ENCODE results near the gene DHRS11. TPM values are rescaled to one million over a fixed set of nuclear protein-coding genes. Genes with fewer than 3 reads are reported as not detected.

DHRS11 gene
- 25.6 TPM for total RNA-seq

- peak; percentile 39 to 62 (median 46) for DNase-seq (ENCODE audit: low read depth in 2 of 3, low spot score in 2 of 3)
Measured at GRCh38 chr17:36591434-36592315, at the start of gene DHRS11. Gene DHRS11, plus strand, starts transcription at chr17:36591879. Its CDS starts 131 bp downstream, at chr17:36592010.

GRCh38 chr17:36542755-36543154, 48.9 kb upstream of the DHRS11 start:
- no peak for DNase-seq (ENCODE audit: low read depth in 2 of 3, low spot score in 2 of 3)

- peak; percentile 16 to 51 (median 28) for DNase-seq (ENCODE audit: low read depth in 2 of 3, low spot score in 2 of 3)
Measured at GRCh38 chr17:36544044-36544306, 47.7 kb upstream of the DHRS11 start.

- DNase-seq (ENCODE audit: low read depth in 2 of 3, low spot score in 2 of 3): peak; percentile 81 to 96 (median 94)
Measured at GRCh38 chr17:36544307-36545076, 47.2 kb upstream of the DHRS11 start, which contains the start of gene GGNBP2. Gene GGNBP2, plus strand, starts transcription at chr17:36544919. Its CDS starts 806 bp downstream, at chr17:36545725.

GRCh38 chr17:36545077-36545464, 46.6 kb upstream of the DHRS11 start:
- DNase-seq (ENCODE audit: low read depth in 2 of 3, low spot score in 2 of 3): no peak

- peak; percentile 86 to 98 (median 98) for DNase-seq (ENCODE audit: low read depth in 2 of 3, low spot score in 2 of 3)
Measured at GRCh38 chr17:36545465-36546417, 45.9 kb upstream of the DHRS11 start.

- DNase-seq (ENCODE audit: low read depth in 2 of 3, low spot score in 2 of 3): peak in 1 of 3 donors; percentile 7
Measured at GRCh38 chr17:36546418-36547093, 45.1 kb upstream of the DHRS11 start.

GRCh38 chr17:36547776-36548175, 43.9 kb upstream of the DHRS11 start:
- no peak for DNase-seq (ENCODE audit: low read depth in 2 of 3, low spot score in 2 of 3)

- peak in 1 of 3 donors; percentile 47 for DNase-seq (ENCODE audit: low read depth in 2 of 3, low spot score in 2 of 3)
Measured at GRCh38 chr17:36550491-36551417, 40.9 kb upstream of the DHRS11 start.

GRCh38 chr17:36553459-36553858, 38.2 kb upstream of the DHRS11 start:
- no peak for DNase-seq (ENCODE audit: low read depth in 2 of 3, low spot score in 2 of 3)

GRCh38 chr17:36566081-36566480, 25.6 kb upstream of the DHRS11 start:
- no peak for DNase-seq (ENCODE audit: low read depth in 2 of 3, low spot score in 2 of 3)

GRCh38 chr17:36575028-36575427, 16.7 kb upstream of the DHRS11 start:
- DNase-seq (ENCODE audit: low read depth in 2 of 3, low spot score in 2 of 3): no peak

- no peak for DNase-seq (ENCODE audit: low read depth in 2 of 3, low spot score in 2 of 3)
Measured at GRCh38 chr17:36576793-36577192, 14.9 kb upstream of the DHRS11 start.

- DNase-seq (ENCODE audit: low read depth in 2 of 3, low spot score in 2 of 3): no peak
Measured at GRCh38 chr17:36578671-36579070, 13.0 kb upstream of the DHRS11 start.

- DNase-seq (ENCODE audit: low read depth in 2 of 3, low spot score in 2 of 3): no peak
Measured at GRCh38 chr17:36583787-36584186, 7.9 kb upstream of the DHRS11 start.

GRCh38 chr17:36586138-36586537, 5.5 kb upstream of the DHRS11 start:
- no peak for DNase-seq (ENCODE audit: low read depth in 2 of 3, low spot score in 2 of 3)

- DNase-seq (ENCODE audit: low read depth in 2 of 3, low spot score in 2 of 3): peak in 2 of 3 donors; percentile 58 to 78
Measured at GRCh38 chr17:36590082-36590481, 1.6 kb upstream of the DHRS11 start.

- peak in 1 of 3 donors; percentile 24 for DNase-seq (ENCODE audit: low read depth in 2 of 3, low spot score in 2 of 3)
Measured at GRCh38 chr17:36592316-36592715, 637 bp downstream of the DHRS11 start.
